Stimulated activated CD4-positive, alpha-beta T cell treated with anti-CD3 and anti-CD28 coated beads, Interleukin-1b, Interleukin-23, amount 100 ng/mL, for 4 hours (primary cell): ENCODE results near the gene CADM1.

Experiments
- DNase-seq, 2 donors: peaks; one replicate each; pipeline ENCODE4 v3.0.0-alpha.2; 2020; ENCODE audit warnings: low read depth in 2 of 2

CADM1 gene

GRCh38 chr11:115446214-115446613, 58.0 kb downstream of the CADM1 start:
- no peak for DNase-seq

DNA sequence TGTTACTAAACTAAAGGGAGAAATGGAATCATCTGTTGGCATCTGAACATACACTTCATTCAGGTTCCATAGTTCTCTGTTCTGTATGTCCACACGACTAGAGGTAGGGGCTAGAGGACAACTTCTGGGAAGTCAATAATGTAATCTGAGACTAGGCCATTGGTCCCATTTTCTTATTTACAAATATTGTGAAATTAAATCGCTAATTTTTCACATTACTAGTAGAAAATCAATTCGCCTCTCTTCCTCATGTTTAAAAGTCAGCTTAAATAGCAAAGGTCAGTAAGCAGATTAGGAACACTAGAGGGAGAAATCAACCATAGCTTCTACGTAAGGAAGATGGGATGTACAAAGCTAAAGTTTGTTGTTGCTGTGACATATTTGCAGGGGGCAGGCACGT, 59.7 kb downstream of the CADM1 start:
- no peak for DNase-seq

GRCh38 chr11:115439969-115440540, 64.2 kb downstream of the CADM1 start:
- DNase-seq, result no peak

DNA sequence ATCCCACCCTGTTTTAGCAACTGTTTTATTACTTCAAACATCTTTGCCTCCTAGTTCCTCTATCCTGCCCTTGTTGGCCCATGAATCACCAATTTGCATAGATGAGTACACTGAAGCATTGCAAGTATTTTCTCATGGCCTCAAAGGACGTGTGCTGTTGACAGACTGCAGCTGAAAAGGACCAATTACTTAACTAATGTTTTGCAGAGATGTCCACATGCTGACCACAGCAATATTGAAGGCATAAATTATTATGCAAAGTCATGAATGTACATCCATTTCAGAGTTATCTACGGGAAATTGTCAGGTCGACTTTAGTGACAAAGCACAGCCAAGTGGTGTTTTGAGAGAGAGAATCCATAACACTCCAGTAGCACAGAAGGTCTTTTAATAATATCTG, 64.8 kb downstream of the CADM1 start:
- no peak for DNase-seq

GRCh38 chr11:115437902-115438575, 66.2 kb downstream of the CADM1 start:
- no peak for DNase-seq

- no peak for DNase-seq
These were observed 73.9 kb downstream of the CADM1 start for GRCh38 chr11:115430345-115430744.

- DNase-seq, result no peak
These were observed 75.9 kb downstream of the CADM1 start for GRCh38 chr11:115428306-115428705.

- DNase-seq, result no peak
These were observed 78.4 kb downstream of the CADM1 start for GRCh38 chr11:115425816-115426215.

DNA sequence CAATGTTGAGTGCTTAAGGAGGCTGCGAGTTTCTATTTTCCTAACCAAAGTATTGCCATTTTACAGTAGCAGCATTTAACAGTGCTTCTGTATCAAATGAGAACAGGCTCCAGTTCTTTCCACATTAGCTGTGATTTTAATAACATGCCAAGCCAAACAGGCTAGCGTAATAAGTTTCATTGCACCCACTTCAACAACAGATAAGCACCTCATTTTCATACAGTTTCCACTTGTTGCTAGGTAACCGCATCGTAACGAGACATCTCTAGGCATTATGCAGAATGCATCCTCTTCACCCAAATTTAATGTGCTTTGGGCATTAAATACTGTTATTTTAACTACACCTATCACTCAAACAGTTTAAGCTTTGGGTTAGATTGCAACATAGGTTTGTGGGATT, 79.0 kb downstream of the CADM1 start:
- DNase-seq, result no peak

GRCh38 chr11:115423728-115424459, 80.3 kb downstream of the CADM1 start:
- DNase-seq, result no peak

DNA sequence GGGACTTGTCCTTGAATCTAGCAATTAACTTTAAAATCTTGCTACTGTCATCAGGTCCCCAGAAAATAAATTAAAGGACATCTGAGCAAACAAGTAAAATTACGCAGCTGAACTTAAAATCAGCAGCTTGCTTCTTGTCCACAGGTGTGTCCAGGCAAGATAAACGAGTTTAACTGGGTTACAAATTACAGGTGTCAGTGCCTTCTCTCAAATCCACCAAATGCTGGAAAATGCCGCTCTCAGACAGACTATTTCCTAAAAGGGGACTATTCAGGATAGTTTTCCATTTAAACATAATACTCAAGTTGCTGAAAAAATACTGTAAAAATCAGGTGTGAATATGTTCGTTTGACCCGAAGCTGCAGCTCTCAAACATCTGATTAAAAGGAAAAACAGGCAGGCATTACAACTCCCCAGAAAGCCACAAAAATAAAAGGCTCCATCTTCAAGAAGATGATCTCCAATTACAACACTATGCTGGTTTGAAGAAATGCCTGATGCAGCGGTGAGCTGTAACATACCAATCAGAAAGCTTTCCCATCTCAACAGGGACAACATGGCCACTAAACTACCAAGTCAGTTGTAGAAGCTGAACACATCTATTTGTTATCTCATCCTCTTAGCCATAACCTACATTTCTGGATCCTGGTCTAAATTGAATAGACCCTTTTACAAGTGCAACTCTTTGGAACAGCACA, 82.1 kb downstream of the CADM1 start:
- no peak for DNase-seq

DNA sequence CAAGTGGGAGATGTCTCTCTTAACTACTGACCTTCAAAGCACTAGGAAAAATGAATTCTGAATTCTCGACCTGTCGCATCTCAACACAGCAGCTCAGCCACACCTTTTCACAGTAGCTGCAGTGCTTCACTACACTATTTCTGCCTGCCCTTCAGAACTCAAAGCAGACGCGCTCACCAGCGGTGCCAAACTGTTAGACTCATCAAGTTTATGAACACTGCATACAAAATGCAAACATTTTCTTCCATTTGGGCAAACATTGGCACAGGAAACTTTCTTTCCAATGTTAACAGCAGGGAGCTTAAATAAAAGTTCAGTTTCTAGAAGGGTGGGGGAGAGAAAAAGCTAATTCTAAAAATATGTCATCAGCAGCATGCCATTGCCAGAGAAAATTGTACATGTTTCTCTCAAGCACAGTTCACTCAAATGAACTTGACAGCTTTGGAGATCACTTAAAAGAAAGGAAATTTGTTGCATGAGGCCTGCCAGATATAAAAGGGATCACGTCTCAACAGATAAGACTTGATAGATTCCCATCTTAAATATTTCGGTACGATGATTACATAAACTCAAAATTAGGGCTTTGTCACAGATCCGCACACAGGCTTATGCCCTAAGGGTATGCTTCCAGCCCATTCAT, 82.7 kb downstream of the CADM1 start:
- DNase-seq, result no peak

DNA sequence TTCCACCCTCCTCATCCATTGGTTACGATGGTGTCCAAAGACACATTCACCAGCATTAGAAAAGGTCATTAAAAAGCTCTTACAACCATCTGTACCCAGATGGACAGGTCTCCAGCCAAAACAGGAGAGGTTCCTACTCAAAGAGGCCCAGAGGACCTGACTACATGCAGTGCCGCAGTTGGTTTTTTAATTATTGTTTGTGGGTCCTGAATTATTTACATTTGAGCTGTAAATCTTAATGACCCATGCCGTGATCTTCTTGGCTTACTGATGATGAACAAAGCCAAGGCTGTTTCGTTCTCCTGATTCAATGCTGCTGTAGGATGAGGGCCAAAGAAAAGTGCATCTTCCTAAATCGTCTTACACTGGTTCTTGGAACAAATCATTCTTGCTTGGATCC, 83.7 kb downstream of the CADM1 start:
- no peak for DNase-seq

- no peak for DNase-seq
These were observed 85.6 kb downstream of the CADM1 start for GRCh38 chr11:115418626-115419025.

- DNase-seq, result no peak
These were observed 86.1 kb downstream of the CADM1 start for GRCh38 chr11:115418081-115418480.

DNA sequence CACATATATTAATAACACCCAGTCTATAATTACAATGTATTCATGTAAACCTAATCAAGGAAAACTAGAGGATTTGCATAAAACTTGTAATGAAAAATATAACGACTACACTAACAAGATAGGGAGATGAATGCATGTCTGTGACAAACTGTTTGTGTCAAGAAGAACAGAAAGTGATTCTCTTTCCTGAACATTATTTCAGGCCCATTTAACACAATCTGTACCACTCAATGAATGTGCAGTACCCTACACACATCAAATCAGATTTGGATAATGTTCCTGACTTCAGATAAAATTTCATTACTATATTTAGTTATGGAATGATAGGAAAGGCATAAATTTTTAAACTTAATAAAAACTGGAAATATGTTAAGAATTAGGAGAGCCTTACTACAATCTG, 93.1 kb downstream of the CADM1 start:
- no peak for DNase-seq

DNA sequence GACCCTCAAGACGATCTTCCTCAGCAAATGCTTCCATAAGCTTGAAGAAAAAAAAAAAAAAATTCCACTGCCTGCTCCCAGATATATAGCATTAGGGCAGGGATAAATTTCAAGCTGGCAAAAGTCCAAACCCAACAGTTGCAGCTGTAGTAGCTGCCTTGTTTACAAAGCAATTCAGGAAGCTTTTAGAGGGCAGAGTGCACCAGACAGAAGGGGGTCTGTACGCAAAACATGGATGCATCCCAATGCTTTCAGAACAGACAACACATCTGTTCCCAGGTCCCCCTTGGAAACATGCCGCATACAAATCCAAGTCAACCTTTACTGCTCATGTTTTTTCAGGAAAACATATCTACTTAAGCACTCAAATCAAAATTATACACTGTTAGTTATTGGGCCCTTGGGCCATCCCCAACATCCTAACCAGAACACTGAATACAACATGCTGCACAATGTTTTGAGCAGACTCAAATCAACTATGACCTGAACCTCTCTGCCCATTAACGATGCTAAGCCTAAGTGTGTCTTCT, 94.5 kb downstream of the CADM1 start:
- DNase-seq, result no peak

- no peak for DNase-seq
These were observed 95.0 kb downstream of the CADM1 start for GRCh38 chr11:115409116-115409670.

GRCh38 chr11:115408036-115408921, 95.9 kb downstream of the CADM1 start:
- no peak for DNase-seq

- no peak for DNase-seq
These were observed 96.7 kb downstream of the CADM1 start for GRCh38 chr11:115407496-115407895.

DNA sequence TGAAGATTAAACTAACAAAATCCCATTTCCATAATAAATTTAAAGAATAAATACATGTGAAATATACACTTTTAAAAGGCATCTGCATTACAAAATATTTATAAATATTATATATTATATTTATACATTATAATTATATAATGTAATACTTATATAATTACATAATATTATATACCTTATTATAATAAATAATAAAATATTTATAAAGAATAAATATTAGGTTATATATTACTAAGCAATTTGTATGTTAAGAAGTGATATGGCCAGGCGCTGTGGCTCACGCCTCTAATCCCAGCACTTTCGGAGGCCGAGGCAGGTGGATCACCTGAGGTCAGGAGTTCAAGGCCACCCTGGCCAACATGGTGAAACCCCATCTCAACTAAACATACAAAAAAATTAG, 97.8 kb downstream of the CADM1 start:
- no peak for DNase-seq
